ENCODE data around the gene CLK2.
"Not testable (repeated sequence)": the region's sequence is repeated elsewhere in the genome, so short reads cannot be mapped to it uniquely, and the experiment has no call there.

Gene CLK2

DNA sequence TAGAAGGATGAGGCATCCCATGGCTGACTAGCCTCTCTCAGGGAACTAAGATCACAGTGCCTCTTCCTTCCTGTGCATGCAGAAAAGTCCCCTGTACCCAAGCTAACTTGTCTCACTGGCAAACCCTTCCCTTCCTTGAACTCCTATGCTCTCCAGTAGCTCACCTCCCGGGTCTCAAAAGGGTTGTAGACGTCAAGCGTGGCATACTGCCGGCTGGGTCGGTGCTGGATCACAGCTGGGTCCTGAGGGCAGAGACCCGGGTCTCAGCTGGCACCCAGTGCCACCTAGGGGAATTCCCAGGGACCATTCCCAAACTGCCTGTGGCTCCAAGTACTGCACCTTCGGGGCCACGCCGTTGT, 11.8 kb downstream of the CLK2 start:
- H3K9me3 Mint-ChIP-seq, result no peaks in the 10 kb centered on the region

DNA sequence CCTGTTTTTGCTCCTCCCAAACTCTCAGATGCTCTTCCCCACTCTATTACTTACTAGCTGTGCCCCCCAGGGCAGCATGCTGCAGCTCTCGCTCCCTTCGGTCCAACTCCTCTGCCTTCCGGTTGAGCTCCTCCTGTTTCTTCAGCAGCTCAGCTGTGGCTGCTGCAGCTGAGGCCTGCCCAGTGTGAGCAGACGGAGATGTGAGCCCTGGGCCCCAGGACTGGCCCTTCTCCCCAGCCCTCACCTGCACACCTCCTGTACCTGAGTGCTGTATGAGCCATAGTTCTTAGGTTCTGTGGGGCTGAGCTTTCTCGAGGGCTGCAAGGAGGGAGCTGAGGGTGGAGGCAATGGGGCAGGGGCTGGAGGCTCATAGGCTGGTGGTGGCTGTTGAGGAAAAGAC, 13.0 kb downstream of the CLK2 start:
- Mint-ChIP-seq H3K4me1 (peaks cover 54% of the 10 kb centered on the region), H3K27me3 (no peaks in the 10 kb centered on the region), H3K36me3 (peaks cover 69% of the 10 kb centered on the region), H3K9me3 (no peaks in the 10 kb centered on the region), H3K27ac (peak overlapping the region; percentile 96), H3K4me3 (peak overlapping the region; percentile 25)
- ATAC-seq, result no peak

More for the DNA sequence above, 11.8 kb downstream of the CLK2 start:
- Mint-ChIP-seq H3K27ac (peak overlapping the region; percentile 96), H3K27me3 (no peaks in the 10 kb centered on the region), H3K4me3 (peak overlapping the region; percentile 96), H3K36me3 (peaks cover 70% of the 10 kb centered on the region), H3K4me1 (peaks cover 43% of the 10 kb centered on the region)
- peak; percentile 26 for ATAC-seq

DNA sequence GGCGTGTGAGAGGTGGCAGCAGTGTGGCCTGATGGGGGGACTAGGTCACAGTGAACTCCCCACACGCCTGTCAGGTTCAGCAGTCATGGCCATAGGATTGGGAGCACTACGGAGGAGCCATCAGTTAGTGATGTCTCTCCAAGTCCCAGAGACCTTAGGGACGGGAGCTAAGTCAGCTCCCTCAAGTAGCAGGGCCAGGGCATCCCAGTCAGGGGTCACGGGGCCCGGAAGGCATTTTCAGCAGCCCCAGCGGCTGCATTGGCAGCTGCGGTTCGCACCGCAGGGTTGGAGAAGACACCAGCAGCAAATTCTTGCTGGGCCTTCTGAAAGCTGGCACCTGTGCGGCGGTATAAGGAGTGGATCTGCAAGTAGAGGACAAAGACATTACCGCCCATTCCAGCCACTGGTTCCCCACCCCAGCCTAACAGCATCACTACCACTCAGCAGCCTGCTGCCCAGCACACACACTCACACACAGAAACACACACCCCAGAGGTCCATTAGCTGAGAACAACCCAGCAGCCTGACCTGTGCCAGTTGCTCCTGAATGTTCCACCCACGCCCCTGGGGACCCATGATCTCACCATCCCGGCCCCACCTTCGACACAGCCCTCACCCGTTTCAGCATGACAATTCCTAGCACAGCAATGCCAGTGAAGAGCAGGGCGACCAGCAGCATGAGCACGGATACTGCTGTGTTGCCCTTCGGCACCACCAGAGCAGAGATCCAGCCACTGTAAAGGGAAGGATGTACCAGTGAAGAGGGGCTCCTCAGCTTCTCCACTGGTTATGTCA, 17.0 kb downstream of the CLK2 start:
- Mint-ChIP-seq H3K27me3 (no peaks in the 10 kb centered on the region), H3K9me3 (no peaks in the 10 kb centered on the region), H3K36me3 (peaks cover 37% of the 10 kb centered on the region), H3K4me3 (peak overlapping the region; percentile 88), H3K4me1 (peaks cover 51% of the 10 kb centered on the region), H3K27ac (peak overlapping the region; percentile 81)
- no peak for ATAC-seq

DNA sequence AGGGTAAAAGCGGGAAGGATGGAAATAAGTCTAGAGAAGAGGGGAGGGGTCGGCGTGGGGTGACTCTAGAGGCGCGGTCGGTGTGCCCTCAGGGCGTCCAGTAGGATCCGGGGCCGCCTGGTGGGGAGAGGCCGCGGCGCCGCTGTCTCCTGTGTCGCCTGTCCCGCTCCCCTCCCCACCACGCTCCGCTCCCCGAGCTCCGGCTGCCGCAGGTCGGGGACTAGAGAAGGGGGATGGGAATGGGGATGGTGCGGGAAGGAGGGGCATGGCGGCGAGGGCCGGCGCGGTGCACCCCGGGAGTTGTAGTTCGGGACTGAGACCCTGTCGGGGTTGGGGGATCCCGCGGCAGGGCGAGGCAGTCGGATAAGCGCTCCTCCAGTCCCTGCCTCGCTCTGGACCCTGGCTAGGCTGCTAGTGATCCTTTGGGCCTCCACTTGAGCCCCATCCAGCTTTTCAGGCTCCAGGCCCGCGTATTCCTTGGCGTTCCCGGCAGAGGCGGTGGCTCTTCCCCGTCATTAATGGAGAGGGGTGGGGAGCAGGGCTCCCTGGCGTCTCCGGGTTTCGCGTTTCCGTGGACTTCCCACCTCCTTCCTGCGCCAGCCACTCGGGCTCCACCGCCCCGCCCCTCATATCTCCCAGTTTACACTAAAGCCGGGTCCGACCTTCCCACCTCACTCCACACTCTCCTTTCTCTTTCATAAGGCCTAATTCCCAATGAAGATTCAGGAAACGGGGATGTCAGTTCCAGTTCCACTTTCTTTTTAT, 17.9 kb downstream of the CLK2 start, which contains the start of gene ENTREP3:
Gene ENTREP3, minus strand, starts transcription at position 241 of the 765 bp plus-strand sequence. CDS start 606 bp downstream, outside the sequence.
- H3K4me1 Mint-ChIP-seq, result peaks cover 50% of the 10 kb centered on the region
- peak within 1 kb of the TSS; percentile 88 for H3K4me3 Mint-ChIP-seq
- ATAC-seq, result peak; percentile 80
- H3K27me3 Mint-ChIP-seq, result no peaks in the 10 kb centered on the region
- peak within 1 kb of the TSS; percentile 81 for H3K27ac Mint-ChIP-seq
- H3K36me3 Mint-ChIP-seq, result peaks cover 32% of the 10 kb centered on the region
- no peaks in the 10 kb centered on the region for H3K9me3 Mint-ChIP-seq

GRCh38 chr1:155254714-155255242, 18.5 kb downstream of the CLK2 start:
- Mint-ChIP-seq H3K27me3 (no peaks in the 10 kb centered on the region), H3K9me3 (no peaks in the 10 kb centered on the region), H3K4me3 (peak overlapping the region; percentile 88), H3K4me1 (peaks cover 49% of the 10 kb centered on the region), H3K27ac (peak overlapping the region; percentile 81), H3K36me3 (peaks cover 26% of the 10 kb centered on the region)
- peak; percentile 24 for ATAC-seq

DNA sequence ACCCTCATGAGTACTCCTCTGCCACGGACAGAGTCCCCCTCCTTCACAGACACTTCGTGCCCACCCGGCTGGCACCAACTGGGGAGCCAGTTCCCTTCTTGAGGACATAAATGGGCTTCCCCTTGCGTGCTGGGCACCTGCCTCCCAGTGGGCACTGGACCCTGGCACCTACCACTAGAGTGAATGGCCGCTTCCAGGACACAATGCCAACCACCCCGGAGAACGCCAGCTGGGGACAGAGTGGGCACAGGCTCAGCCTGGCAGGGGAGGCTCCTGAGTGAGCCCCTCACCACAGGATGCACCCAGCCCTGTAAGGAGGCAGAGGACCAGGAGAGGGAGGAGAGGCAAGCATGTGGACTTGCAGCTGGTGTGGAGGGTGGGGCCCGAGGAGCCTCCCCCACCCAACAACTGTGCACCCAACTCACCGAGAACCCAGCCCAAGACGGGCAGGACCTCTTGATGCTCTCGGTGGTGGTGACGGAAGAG, 19.0 kb downstream of the CLK2 start:
- H3K4me1 Mint-ChIP-seq, result peaks cover 49% of the 10 kb centered on the region
- no peak for ATAC-seq
- H3K27ac Mint-ChIP-seq, result peak overlapping the region; percentile 81
- H3K36me3 Mint-ChIP-seq, result peaks cover 26% of the 10 kb centered on the region
- peak overlapping the region; percentile 72 for H3K4me3 Mint-ChIP-seq
- no peaks in the 10 kb centered on the region for H3K9me3 Mint-ChIP-seq
- H3K27me3 Mint-ChIP-seq, result no peaks in the 10 kb centered on the region

- Mint-ChIP-seq H3K36me3 (peaks cover 26% of the 10 kb centered on the region), H3K9me3 (no peaks in the 10 kb centered on the region), H3K27ac (peak overlapping the region; percentile 81), H3K4me1 (peaks cover 49% of the 10 kb centered on the region), H3K4me3 (peak overlapping the region; percentile 72), H3K27me3 (no peaks in the 10 kb centered on the region)
- ATAC-seq, result no peak
Observed at GRCh38 chr1:155253797-155254196, 19.5 kb downstream of the CLK2 start.

- Mint-ChIP-seq H3K27ac (peak overlapping the region; percentile 81), H3K36me3 (peaks cover 21% of the 10 kb centered on the region), H3K4me1 (peaks cover 49% of the 10 kb centered on the region), H3K9me3 (no peaks in the 10 kb centered on the region), H3K4me3 (peak overlapping the region; percentile 72), H3K27me3 (no peaks in the 10 kb centered on the region)
- ATAC-seq, result no peak
Observed at GRCh38 chr1:155253208-155253607, 20.1 kb downstream of the CLK2 start.

- Mint-ChIP-seq H3K27me3 (no peaks in the 10 kb centered on the region), H3K36me3 (peaks cover 9% of the 10 kb centered on the region), H3K4me1 (peaks cover 43% of the 10 kb centered on the region), H3K9me3 (no peaks in the 10 kb centered on the region), H3K4me3 (no peak overlapping the region), H3K27ac (peak overlapping the region; percentile 84)
- ATAC-seq, result no peak
Observed at GRCh38 chr1:155251566-155251965, 21.7 kb downstream of the CLK2 start.

DNA sequence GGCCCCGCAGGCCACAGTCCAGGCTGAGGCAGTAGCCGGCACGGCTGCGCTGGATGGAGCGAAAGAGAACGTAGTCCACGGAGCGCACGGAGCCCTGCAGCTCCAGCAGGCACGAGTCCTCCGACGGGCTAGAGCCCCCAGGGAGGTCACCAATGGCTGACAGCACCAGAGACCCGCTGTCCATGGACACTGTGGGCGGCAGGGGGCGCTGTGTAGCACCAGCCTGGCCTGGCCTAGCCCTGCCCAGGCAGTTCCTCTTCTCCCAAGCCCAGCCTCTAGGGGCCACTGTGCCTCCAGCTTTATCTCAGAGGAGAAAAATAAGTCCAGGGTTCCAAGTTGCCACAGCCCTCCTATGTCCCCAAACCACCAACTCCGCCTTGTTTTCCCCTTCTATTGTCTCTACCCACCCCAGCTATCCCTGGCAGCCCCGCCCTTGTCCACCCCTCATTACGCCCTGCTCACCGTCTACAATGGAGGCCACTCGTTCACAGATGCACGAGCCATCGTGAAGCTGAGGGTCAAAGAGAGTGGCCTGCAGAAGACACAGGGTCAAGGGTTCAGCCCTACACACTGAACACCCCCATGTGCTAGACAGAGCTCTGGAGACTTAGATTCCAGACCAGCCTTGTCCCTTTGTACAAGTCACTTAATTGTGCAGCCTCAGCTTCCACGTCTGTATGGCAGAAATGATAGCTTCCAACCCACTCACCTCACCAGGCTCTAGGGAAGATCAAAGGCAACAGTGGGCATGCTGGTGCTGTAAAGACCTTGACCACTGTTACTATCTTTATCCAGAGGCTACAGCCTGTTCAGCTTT, 22.5 kb downstream of the CLK2 start:
- peaks cover 2% of the 10 kb centered on the region for H3K36me3 Mint-ChIP-seq
- ATAC-seq, result peak; percentile 96
- H3K27me3 Mint-ChIP-seq, result no peaks in the 10 kb centered on the region
- H3K4me1 Mint-ChIP-seq, result peaks cover 43% of the 10 kb centered on the region
- H3K9me3 Mint-ChIP-seq, result no peaks in the 10 kb centered on the region
- peak overlapping the region; percentile 67 for H3K4me3 Mint-ChIP-seq
- H3K27ac Mint-ChIP-seq, result peak overlapping the region; percentile 84

GRCh38 chr1:155250246-155250632, 23.1 kb downstream of the CLK2 start:
- ATAC-seq, result peak; percentile 31
- Mint-ChIP-seq H3K4me3 (peak overlapping the region; percentile 80), H3K27me3 (no peaks in the 10 kb centered on the region), H3K36me3 (no peaks in the 10 kb centered on the region), H3K4me1 (peaks cover 39% of the 10 kb centered on the region), H3K27ac (peak overlapping the region; percentile 84), H3K9me3 (no peaks in the 10 kb centered on the region)

GRCh38 chr1:155247667-155248553, 25.4 kb downstream of the CLK2 start:
- Mint-ChIP-seq H3K4me1 (peaks cover 29% of the 10 kb centered on the region), H3K9me3 (no peaks in the 10 kb centered on the region), H3K4me3 (no peak overlapping the region), H3K27me3 (no peaks in the 10 kb centered on the region), H3K27ac (no peak overlapping the region), H3K36me3 (no peaks in the 10 kb centered on the region)
- no peak for ATAC-seq

- not testable (repeated sequence) for H3K9me3 Mint-ChIP-seq, ATAC-seq, H3K4me3 Mint-ChIP-seq, H3K27ac Mint-ChIP-seq, H3K27me3 Mint-ChIP-seq, H3K36me3 Mint-ChIP-seq
- H3K4me1 Mint-ChIP-seq, result peaks cover 29% of the 10 kb centered on the region
Observed at GRCh38 chr1:155246796-155247195, 26.5 kb downstream of the CLK2 start.

DNA sequence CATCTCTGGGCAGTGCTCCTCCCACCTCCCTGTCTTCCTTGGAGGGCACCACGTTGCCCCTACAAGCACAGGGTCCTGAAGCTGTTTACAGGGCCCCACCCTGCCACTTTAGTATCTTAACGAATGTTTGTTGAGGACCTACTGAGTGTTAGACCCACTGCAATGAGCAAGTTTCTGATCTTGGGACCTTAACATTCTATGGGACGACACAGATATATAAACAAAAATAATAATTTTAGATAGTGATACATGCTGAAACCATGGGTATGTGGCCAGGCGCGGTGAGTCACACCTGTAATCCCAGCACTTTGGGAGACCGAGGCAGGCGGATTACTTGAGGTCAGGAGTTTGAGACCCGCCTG, 28.2 kb downstream of the CLK2 start:
- H3K4me1 Mint-ChIP-seq, result peaks cover 36% of the 10 kb centered on the region
- H3K9me3 Mint-ChIP-seq, result no peaks in the 10 kb centered on the region
- peak overlapping the region; percentile 76 for H3K27ac Mint-ChIP-seq
- ATAC-seq, result no peak
- no peaks in the 10 kb centered on the region for H3K36me3 Mint-ChIP-seq
- H3K27me3 Mint-ChIP-seq, result no peaks in the 10 kb centered on the region
- peak overlapping the region; percentile 76 for H3K4me3 Mint-ChIP-seq

All from stimulated activated memory B cell treated with anti-CD40 and anti-IgM and Interleukin-4, amounts not matched to agents 10 μg/mL and 1 μg/mL and 100 μg/mL, for 72 hours (primary cell).